NCI-H82 treated with DMSO at 0.1 percent for 48 hours (cell line): ENCODE results near the gene MPEG1.

Experiments used
- DNase-seq: peaks from one replicate; lab custom pipeline; 2025; ENCODE audit not compliant: unreplicated experiment; lab: John Stamatoyannopoulos, UW

Gene MPEG1, protein sequence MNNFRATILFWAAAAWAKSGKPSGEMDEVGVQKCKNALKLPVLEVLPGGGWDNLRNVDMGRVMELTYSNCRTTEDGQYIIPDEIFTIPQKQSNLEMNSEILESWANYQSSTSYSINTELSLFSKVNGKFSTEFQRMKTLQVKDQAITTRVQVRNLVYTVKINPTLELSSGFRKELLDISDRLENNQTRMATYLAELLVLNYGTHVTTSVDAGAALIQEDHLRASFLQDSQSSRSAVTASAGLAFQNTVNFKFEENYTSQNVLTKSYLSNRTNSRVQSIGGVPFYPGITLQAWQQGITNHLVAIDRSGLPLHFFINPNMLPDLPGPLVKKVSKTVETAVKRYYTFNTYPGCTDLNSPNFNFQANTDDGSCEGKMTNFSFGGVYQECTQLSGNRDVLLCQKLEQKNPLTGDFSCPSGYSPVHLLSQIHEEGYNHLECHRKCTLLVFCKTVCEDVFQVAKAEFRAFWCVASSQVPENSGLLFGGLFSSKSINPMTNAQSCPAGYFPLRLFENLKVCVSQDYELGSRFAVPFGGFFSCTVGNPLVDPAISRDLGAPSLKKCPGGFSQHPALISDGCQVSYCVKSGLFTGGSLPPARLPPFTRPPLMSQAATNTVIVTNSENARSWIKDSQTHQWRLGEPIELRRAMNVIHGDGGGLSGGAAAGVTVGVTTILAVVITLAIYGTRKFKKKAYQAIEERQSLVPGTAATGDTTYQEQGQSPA

GRCh38 chr11:59212744-59213631 is at the start of gene MPEG1:
TSS of gene MPEG1 (minus strand) at chr11:59212927. CDS start at chr11:59212865, 62 bp downstream.
- DNase-seq, result no peak

DNA sequence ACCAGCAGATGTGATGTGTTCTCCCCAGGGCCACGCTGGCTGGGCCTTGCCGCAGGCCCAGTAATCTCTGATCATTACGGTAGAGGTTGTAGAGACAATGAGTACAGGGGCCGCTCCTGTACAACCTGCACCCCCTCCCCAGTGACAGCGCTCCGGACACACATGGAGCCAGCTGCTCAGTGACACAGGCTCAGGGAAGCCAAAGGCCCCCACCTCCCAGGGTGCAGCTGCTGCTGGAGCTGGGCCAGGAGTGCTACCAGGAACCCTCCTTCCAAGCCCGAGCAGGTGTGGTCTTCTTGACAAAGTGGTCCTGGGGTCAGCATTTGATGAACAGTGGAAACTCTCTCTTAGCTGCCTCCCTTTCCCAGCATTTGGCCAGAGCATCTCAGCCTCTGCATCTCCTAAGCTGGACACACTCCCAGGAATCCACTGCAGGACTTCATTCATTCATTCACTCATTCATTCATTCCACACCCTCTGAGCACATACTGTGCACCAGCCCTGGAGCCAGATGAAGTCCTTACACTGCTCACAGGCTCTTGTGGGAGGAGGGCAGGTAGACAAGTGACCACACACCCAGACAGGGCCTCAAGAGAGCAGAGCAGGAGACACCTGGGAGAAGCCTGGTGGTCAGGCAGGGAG is 49.6 kb upstream of the MPEG1 start:
- DNase-seq, result no peak

DNA sequence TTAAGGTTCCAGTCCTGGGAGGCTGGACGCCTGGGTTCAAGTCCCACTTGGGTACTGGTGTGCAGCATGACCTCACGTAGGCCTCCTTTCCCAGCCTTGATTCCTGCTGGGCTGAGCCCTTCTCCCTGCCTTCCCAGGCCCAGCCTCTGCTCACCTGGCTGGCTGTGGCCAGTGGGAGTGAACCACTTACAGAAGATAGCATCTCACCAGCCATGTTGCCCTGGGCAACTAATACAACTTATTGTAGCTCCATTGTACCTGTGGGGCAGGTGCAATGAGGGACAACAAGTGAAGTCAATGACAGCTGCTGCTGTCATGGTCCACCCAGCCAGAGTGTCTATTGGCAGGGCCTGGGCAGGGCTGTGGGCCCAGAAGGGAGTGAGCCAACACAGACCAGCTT is 48.4 kb upstream of the MPEG1 start:
- no peak for DNase-seq

- DNase-seq, result no peak
These were observed 47.2 kb upstream of the MPEG1 start for GRCh38 chr11:59259867-59260475.

DNA sequence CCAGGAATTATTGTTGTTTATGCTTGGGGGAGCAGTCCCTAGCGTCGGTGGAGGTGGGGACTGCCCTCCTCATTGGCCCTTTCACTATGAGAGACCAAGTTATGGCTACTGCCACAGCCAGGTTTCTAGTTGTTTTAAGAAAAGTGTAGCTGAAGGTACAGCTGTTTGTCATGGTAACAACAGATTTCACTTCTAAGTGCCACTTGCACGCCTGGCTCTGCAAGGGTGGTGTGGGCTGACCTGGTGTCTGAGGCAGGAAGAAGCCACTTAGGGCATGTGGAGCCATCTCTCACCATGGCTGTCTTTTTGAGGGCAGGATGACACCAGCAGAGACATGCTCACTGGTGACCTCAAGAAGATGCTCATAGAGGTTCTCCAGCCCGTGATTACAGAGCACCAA is 46.3 kb upstream of the MPEG1 start:
- no peak for DNase-seq

DNA sequence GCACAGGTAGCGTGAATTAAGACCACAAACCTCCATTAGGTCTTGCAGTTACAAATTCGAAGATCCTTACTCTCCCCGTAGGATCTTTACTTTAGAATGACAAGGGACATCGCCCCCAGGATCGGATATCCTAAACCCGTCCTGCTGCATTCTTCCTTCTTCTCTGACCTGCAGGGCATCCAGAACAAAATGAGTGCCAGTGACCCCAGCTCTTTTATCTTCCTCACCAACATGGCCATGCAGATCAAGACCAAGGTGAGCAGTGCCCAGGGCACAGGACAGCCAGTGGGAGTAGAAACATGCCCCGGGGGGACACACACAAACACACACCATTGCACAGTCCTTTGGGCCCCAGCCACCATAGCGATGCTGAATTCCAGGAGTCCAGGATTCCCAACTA is 42.6 kb upstream of the MPEG1 start:
- DNase-seq, result no peak

- no peak for DNase-seq
These were observed 41.6 kb upstream of the MPEG1 start for GRCh38 chr11:59254286-59254685.

DNA sequence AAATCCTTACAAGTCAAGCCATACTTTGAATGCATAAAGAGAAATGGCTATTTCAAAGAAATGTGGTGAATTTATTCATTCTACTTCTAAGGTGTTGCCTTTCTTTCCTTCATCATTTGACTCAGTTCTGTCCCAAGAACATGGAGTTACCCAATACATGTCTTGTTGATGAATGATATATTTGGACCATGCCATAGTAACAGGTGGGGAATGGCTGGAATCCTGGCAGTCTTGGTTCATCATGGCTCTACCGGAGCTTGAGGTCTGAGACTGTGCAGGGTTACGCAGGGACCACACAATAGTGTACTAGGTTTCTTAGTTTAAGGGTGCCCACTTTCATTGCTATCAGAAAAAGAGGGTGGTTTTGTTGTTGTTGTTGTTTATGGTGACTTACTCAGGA is 40.3 kb upstream of the MPEG1 start:
- no peak for DNase-seq

GRCh38 chr11:59249535-59249934 is 36.8 kb upstream of the MPEG1 start:
- no peak for DNase-seq

DNA sequence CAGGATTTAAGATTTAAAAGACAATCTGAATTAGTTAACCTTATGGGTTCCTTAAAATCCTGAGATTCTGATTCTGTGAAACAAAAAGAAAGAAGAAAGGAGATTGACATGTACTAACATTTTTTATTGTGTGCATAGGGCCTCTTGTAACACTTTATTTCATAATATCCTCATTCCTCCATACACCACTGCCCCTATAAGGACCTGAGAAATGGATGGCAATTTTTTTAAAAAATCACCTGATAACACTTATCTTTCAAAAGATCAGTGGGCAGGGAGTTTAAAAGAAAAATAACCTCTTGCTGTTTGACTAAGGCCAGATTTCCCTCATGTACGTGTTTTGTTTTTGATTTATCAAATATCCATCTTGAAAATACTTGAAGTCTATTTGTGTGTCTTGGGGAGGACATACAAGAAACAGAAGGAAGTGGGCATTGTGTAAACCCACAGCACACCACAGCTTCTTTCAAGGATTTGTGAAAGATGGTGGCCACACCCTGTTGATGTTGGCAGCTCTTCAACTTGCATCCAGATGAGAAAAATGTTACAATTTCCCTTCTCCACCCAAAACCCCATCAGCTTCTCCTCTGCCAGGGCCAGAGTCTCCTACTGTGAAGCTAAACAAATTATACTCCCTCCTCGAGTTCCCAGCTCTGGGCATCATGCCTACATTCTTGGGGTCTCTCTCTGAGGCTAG is 35.0 kb upstream of the MPEG1 start:
- DNase-seq, result no peak

DNA sequence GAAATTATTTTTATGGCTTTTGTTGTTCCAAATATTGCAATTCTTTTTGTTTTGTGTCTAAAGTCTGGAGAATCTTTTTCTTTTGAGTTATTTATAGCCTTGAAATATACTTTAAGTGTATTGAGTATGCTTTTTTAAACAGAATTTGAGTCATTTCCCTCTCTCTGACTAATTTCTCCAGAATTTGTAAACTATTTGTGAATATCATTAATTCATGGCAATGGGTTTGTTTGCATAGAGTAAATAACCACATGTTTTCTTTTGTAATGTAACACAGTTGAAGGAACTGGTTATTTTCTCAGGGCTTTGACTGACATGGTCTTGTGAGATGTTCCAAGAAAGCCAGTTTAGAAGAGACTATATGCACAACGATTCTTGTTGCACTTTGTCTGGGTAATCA is 30.9 kb upstream of the MPEG1 start:
- DNase-seq, result no peak

DNA sequence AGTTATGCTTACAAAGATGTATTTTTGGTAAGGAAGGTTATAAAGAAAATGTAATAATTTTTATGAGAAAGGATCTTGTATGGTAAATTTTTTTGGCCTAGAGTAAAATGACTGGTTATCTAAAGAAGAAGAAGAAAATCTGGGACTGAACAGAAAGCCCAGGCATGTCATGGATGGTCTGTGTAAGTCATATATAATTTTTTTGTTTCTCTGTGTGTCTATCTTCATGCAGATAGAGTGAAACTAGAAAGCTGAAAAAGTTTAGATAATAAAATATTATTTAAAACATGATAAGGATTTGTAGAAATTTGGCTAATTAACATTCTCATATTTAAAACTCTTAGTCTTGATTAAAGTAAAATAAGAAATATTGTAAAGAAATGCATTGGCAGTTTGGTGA is 27.6 kb upstream of the MPEG1 start:
- no peak for DNase-seq

DNA sequence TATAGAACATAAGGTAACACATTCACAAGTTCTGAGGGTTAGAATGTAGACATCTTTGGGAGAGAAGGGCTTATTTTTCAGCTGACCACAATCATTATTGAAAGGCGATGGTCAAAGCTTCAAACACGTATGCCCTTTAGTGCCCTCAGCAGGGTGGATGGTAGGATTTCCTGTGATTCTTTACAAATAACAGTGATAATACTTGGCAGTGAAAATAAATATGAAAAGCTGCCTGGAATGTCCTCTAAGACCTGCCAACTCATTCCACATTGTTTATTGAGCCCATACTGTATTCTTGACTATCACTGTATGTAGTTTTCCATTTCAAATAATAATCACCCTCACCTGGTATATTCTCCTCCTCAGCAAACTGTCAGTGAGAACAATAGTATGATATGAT is 13.7 kb upstream of the MPEG1 start:
- DNase-seq, result no peak

DNA sequence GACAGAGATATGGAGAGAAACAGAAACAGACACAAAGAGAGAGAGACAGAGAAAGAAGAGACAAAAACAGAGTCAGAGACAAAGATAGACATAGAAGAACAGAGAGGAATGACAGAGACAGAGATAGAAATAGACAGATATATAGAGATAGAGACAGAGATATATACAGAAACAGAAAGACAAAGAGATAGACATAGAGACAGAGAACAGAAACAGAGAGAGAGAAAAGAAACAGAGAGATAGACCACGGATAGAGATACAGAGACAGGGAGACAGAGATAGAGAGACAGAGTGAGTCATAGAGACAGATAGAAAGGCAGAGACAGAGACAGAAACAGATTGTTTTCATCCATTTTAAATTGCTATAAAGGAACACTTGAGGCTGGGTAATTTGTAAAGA is 12.3 kb upstream of the MPEG1 start:
- DNase-seq, result no peak

DNA sequence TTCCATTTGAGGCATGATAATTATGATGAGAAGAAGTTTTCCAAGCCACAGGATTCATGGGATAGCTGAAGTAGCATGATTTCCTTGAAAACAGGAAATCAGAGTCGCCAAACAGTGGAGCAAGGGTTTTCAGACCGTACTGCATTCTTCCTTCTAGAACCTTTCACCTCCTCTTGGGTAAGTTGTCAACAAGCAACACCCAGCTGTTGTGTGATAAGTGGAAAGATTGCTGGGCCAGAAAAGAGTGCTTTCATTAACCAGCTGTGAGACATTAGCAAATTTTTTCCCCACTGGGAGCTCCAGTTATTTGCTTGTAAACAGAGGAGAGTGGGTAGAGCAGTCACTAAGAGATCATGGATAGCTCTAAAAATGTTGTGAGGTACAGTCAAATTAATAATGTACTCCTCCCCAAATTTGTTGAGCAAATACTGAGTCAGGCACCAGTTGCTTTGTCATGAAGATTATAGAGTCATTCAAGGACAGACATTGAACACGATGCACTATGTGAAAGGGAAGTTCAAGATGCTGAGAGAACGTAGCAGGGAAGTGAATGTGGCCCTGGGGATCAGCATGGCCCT is 11.7 kb upstream of the MPEG1 start:
- DNase-seq, result no peak

DNA sequence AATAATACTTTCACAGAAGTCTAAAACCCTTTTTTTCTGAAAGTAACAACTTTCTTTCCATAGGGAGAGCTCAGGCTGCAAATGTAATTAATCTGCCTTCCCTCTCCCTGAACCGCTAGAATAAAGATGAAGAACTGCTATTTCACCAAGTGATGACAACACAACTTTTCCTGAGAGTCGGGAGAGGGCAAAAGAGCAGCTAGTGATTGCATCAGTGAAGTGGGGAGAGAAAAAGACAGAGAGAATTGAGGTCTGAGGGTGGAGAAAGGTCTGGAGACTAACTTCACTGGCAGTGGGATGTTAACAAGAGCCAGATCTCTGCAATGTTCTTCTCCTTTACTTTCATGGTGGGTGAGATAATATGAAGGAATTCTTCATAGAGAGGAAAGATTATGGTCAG is 10.9 kb upstream of the MPEG1 start:
- no peak for DNase-seq

- DNase-seq, result no peak
These were observed 10.4 kb upstream of the MPEG1 start for GRCh38 chr11:59223177-59223576.

DNA sequence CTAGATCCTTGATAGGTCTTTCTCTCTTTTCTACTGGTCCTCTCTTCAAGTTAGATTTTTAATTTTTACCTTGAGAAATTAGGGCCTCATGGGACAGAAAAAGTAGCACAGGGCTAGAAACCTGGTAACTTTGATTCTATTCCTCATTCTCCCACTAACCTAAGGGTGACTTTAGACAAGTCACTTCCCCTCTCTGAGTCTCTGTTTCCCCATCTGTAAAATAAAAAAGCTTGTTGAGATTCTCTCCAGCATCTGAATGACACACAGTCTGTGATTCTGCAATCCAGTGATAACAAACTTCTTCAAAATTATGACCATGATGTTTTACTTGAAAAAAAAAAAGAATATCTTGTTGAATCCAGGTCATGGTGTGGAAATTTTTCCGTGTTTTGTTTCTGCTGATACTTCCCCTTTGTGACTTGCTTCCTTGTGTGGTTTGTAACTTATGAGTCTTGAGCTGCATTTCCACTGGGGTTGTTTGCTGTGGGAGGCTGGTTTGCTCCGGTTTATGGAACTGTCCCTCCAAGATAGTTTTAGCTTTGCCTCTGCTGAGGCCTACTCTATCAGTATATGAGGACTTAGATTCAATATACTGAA is 9.8 kb upstream of the MPEG1 start:
- no peak for DNase-seq

GRCh38 chr11:59221441-59221840 is 8.7 kb upstream of the MPEG1 start:
- no peak for DNase-seq
